HG03066 (cell line): ENCODE measurements around the gene SCP2D1.

Experiments
- ATAC-seq: cut with Tn5 transposase; IDR thresholded peaks from one replicate; pipeline ENCODE4 v1.9.1; 2021; ENCODE audit warnings: low read depth; ENCODE audit not compliant: unreplicated experiment

SCP2D1 gene

GRCh38 chr20:18857640-18858039 is 44.1 kb downstream of the SCP2D1 start:
- ATAC-seq: no peak

DNA sequence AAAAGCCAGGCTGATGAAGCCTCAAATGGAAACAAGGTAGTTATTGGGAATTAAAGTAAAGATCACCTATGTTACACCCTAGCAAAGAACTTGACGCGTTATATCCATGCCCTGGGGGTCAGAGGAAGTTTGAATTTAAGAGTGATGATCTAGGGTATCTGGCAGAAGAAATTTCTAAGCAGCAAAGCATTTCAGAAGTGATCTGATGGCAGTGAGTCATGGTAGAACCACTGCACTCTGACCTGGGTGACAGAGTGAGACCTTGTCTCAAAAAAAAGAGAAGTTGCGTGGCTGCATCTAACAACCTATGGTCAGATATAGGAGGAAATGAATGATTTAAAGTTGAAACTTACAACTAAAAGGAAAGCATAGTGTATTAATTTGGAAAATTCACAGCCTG is 45.2 kb downstream of the SCP2D1 start:
- no peak for ATAC-seq
